HepG2 (cell line): ENCODE data around the gene FAM149A. TPM values are rescaled to one million over a fixed set of nuclear protein-coding genes. Genes with fewer than 3 reads are reported as not detected.

Experiments used
- BORCS8-MEF2B ChIP-seq: sonication (generic); formaldehyde crosslinking; IDR thresholded peaks from 2 replicates; pipeline ENCODE4 v1.8.0; 2022; ENCODE audit warnings: mild to moderate bottlenecking, missing genetic modification reagents
- PITX1 ChIP-seq: sonication (generic); formaldehyde crosslinking; IDR thresholded peaks from 2 replicates; pipeline ENCODE4 v1.5.1; 2020; ENCODE audit warnings: mild to moderate bottlenecking, missing genetic modification reagents
- RAD21 ChIP-seq: fragments of 450-650 bp; formaldehyde crosslinking; IDR thresholded peaks from 2 replicates; pipeline ENCODE4 v1.5.0; 2020; ENCODE audit warnings: mild to moderate bottlenecking
- ZNF101 ChIP-seq: sonication (generic); formaldehyde crosslinking; IDR thresholded peaks from 2 replicates; pipeline ENCODE4 v1.4.0; 2020; ENCODE audit warnings: mild to moderate bottlenecking, low read depth, missing genetic modification reagents, borderline replicate concordance
- ZNF709 ChIP-seq: sonication (generic); formaldehyde crosslinking; IDR thresholded peaks from 2 replicates; pipeline ENCODE4 v1.5.0; 2020; ENCODE audit warnings: mild to moderate bottlenecking, missing genetic modification reagents
- polyA plus RNA-seq, 8 experiments: library from polyadenylated mRNA; depleted of rRNA in 3 of 8; stranded (reverse) in 7 of 8; unstranded in 1 of 8; fragments of >200 nt; fragmentation: Illumina TruSeq in 4 of 8; extraction: Trizol in 4 of 8; gene quantifications; 2 replicates each; pipeline versions ENCODE4 v1.2.1 to v1.2.3, GENCODE V29; 2011 to 2016; ENCODE audit warnings: low read depth in 4 of 8, missing spikeins in 1 of 8, mixed read lengths in 1 of 8; ENCODE audit not compliant: insufficient read depth in 1 of 8
- total RNA-seq, 5 experiments: library from RNA; depleted of rRNA; stranded (reverse); fragments of >200 nt; fragmentation: Illumina TruSeq; extraction: Trizol; gene quantifications; 2 replicates each; pipeline ENCODE4 v1.2.3, GENCODE V29; 2016; ENCODE audit warnings: low read depth in 1 of 5
- TF ChIP-seq, protein P1 (sequence below), 2 experiments: sonication (generic) in 1 of 2; formaldehyde crosslinking in 1 of 2; IDR thresholded peaks; 2 replicates each; pipeline versions ENCODE4 v1.4.0 to v1.6.1; 2018 to 2020; ENCODE audit warnings: missing genetic modification reagents in 2 of 2, borderline replicate concordance in 1 of 2, low read depth in 1 of 2, mild to moderate bottlenecking in 1 of 2, missing biosample characterization in 1 of 2
- TF ChIP-seq, protein P2 (sequence below): sonication (generic); formaldehyde crosslinking; IDR thresholded peaks from 2 replicates; pipeline ENCODE4 v1.4.0; 2020; ENCODE audit warnings: low read depth, missing genetic modification reagents
- TF ChIP-seq, protein P3 (sequence below): sonication (generic); formaldehyde crosslinking; IDR thresholded peaks from 2 replicates; pipeline ENCODE4 v1.5.1; 2020; ENCODE audit warnings: missing genetic modification reagents, mild to moderate bottlenecking, borderline replicate concordance
- TF ChIP-seq, protein P4 (sequence below): conservative IDR thresholded peaks from 2 replicates; pipeline ENCODE4 v1.6.1; 2018; ENCODE audit warnings: missing genetic modification reagents
- TF ChIP-seq, protein P5 (sequence below): sonication (generic); formaldehyde crosslinking; IDR thresholded peaks from 2 replicates; pipeline ENCODE4 v1.4.0; 2020; ENCODE audit warnings: missing genetic modification reagents
- TF ChIP-seq, protein P6 (sequence below): sonication (generic); formaldehyde crosslinking; IDR thresholded peaks from 2 replicates; pipeline ENCODE4 v1.8.0; 2022; ENCODE audit warnings: missing genetic modification reagents, mild to moderate bottlenecking, borderline replicate concordance

The FAM149A gene
- total and polyA plus RNA-seq, 2 of the 13 experiments (the other 11 are each of a cell fraction or from before 2014, with no cell fraction given) = not detected

DNA sequence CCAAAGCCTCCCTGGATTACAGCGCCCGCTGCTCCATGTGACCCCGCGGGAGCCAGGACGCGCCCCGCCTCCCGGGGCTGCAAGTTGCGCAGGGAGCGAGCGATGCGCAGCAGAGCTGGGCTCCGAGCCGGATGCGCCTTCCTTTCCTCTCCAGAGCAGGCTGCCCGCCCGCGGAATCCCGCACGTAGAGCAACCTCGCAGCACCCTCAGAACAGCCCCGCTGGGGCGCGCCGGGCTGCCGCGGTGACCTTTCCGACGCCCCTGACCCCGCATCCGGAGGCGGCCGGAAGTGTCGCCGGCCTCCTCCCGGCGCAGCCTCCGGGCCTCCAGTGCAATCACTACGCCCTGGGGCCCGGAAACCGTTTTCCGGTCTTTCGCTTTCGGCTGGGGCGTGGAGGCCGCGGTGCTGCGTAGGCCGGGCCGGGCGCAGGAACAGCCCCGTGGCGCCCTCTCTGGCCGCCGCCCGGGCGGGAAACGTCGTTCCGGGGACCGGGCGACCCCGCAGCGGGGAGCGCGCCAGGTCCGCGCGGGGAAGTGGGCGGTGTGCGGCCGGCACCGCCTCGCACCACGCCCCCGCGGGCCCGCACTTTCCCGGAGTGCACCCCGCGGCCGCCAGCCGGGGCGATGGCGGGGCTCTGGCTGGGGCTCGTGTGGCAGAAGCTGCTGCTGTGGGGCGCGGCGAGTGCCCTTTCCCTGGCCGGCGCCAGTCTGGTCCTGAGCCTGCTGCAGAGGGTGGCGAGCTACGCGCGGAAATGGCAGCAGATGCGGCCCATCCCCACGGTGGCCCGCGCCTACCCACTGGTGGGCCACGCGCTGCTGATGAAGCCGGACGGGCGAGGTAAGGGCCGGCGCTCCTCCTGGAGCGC, 86.9 kb downstream of the FAM149A start, which contains the start of gene CYP4V2 (continued):
- TF ChIP-seq, protein P1, sequence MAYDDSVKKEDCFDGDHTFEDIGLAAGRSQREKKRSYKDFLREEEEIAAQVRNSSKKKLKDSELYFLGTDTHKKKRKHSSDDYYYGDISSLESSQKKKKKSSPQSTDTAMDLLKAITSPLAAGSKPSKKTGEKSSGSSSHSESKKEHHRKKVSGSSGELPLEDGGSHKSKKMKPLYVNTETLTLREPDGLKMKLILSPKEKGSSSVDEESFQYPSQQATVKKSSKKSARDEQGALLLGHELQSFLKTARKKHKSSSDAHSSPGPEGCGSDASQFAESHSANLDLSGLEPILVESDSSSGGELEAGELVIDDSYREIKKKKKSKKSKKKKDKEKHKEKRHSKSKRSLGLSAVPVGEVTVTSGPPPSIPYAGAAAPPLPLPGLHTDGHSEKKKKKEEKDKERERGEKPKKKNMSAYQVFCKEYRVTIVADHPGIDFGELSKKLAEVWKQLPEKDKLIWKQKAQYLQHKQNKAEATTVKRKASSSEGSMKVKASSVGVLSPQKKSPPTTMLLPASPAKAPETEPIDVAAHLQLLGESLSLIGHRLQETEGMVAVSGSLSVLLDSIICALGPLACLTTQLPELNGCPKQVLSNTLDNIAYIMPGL (CRISPR knock-in tag; IDR thresholded peaks at IDR 0.05; ENCODE audit: borderline replicate concordance in 1 of 2, low read depth in 1 of 2) = peak; percentile 92 to 97
- TF ChIP-seq, protein P2, sequence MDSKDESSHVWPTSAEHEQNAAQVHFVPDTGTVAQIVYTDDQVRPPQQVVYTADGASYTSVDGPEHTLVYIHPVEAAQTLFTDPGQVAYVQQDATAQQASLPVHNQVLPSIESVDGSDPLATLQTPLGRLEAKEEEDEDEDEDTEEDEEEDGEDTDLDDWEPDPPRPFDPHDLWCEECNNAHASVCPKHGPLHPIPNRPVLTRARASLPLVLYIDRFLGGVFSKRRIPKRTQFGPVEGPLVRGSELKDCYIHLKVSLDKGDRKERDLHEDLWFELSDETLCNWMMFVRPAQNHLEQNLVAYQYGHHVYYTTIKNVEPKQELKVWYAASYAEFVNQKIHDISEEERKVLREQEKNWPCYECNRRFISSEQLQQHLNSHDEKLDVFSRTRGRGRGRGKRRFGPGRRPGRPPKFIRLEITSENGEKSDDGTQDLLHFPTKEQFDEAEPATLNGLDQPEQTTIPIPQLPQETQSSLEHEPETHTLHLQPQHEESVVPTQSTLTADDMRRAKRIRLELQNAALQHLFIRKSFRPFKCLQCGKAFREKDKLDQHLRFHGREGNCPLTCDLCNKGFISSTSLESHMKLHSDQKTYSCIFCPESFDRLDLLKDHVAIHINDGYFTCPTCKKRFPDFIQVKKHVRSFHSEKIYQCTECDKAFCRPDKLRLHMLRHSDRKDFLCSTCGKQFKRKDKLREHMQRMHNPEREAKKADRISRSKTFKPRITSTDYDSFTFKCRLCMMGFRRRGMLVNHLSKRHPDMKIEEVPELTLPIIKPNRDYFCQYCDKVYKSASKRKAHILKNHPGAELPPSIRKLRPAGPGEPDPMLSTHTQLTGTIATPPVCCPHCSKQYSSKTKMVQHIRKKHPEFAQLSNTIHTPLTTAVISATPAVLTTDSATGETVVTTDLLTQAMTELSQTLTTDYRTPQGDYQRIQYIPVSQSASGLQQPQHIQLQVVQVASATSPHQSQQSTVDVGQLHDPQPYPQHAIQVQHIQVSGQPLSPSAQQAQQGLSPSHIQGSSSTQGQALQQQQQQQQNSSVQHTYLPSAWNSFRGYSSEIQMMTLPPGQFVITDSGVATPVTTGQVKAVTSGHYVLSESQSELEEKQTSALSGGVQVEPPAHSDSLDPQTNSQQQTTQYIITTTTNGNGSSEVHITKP (CRISPR knock-in tag) = no peak
- peak; percentile 76 for TF ChIP-seq RAD21 (CRISPR knock-in tag)
- TF ChIP-seq, protein P3, sequence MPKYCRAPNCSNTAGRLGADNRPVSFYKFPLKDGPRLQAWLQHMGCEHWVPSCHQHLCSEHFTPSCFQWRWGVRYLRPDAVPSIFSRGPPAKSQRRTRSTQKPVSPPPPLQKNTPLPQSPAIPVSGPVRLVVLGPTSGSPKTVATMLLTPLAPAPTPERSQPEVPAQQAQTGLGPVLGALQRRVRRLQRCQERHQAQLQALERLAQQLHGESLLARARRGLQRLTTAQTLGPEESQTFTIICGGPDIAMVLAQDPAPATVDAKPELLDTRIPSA = 0 out of 2 replicates have a peak, but pooled peaks have one; percentile 3
- peak; percentile 61; the same call in 1 of the 2 replicates for TF ChIP-seq ZNF709 (CRISPR knock-in tag)
- TF ChIP-seq, protein P4, sequence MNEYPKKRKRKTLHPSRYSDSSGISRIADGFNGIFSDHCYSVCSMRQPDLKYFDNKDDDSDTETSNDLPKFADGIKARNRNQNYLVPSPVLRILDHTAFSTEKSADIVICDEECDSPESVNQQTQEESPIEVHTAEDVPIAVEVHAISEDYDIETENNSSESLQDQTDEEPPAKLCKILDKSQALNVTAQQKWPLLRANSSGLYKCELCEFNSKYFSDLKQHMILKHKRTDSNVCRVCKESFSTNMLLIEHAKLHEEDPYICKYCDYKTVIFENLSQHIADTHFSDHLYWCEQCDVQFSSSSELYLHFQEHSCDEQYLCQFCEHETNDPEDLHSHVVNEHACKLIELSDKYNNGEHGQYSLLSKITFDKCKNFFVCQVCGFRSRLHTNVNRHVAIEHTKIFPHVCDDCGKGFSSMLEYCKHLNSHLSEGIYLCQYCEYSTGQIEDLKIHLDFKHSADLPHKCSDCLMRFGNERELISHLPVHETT (CRISPR knock-in tag) = peak; percentile 99
- no peak for TF ChIP-seq ZNF101 (CRISPR knock-in tag)
- TF ChIP-seq, protein P5, sequence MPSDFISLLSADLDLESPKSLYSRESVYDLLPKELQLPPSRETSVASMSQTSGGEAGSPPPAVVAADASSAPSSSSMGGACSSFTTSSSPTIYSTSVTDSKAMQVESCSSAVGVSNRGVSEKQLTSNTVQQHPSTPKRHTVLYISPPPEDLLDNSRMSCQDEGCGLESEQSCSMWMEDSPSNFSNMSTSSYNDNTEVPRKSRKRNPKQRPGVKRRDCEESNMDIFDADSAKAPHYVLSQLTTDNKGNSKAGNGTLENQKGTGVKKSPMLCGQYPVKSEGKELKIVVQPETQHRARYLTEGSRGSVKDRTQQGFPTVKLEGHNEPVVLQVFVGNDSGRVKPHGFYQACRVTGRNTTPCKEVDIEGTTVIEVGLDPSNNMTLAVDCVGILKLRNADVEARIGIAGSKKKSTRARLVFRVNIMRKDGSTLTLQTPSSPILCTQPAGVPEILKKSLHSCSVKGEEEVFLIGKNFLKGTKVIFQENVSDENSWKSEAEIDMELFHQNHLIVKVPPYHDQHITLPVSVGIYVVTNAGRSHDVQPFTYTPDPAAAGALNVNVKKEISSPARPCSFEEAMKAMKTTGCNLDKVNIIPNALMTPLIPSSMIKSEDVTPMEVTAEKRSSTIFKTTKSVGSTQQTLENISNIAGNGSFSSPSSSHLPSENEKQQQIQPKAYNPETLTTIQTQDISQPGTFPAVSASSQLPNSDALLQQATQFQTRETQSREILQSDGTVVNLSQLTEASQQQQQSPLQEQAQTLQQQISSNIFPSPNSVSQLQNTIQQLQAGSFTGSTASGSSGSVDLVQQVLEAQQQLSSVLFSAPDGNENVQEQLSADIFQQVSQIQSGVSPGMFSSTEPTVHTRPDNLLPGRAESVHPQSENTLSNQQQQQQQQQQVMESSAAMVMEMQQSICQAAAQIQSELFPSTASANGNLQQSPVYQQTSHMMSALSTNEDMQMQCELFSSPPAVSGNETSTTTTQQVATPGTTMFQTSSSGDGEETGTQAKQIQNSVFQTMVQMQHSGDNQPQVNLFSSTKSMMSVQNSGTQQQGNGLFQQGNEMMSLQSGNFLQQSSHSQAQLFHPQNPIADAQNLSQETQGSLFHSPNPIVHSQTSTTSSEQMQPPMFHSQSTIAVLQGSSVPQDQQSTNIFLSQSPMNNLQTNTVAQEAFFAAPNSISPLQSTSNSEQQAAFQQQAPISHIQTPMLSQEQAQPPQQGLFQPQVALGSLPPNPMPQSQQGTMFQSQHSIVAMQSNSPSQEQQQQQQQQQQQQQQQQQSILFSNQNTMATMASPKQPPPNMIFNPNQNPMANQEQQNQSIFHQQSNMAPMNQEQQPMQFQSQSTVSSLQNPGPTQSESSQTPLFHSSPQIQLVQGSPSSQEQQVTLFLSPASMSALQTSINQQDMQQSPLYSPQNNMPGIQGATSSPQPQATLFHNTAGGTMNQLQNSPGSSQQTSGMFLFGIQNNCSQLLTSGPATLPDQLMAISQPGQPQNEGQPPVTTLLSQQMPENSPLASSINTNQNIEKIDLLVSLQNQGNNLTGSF (CRISPR knock-in tag) = 0 out of 2 replicates have a peak, but pooled peaks have one; percentile 27
- no peak; the same call in 1 of the 2 replicates for TF ChIP-seq BORCS8-MEF2B (CRISPR knock-in tag)
- TF ChIP-seq, protein P6, sequence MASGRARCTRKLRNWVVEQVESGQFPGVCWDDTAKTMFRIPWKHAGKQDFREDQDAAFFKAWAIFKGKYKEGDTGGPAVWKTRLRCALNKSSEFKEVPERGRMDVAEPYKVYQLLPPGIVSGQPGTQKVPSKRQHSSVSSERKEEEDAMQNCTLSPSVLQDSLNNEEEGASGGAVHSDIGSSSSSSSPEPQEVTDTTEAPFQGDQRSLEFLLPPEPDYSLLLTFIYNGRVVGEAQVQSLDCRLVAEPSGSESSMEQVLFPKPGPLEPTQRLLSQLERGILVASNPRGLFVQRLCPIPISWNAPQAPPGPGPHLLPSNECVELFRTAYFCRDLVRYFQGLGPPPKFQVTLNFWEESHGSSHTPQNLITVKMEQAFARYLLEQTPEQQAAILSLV (CRISPR knock-in tag) = peak; percentile 85
- TF ChIP-seq PITX1 = peak; percentile 17; the same call in 1 of the 2 replicates
